Neural cell (in vitro differentiated cells): ENCODE measurements around the gene PKM. TPM values are rescaled to one million over a fixed set of nuclear protein-coding genes. Genes with fewer than 3 reads are reported as not detected.

Experiments used
- H2AFZ ChIP-seq: fragments of 200-600, 300-800 bp; sonication (generic), shearing (Covaris generic); 2 replicates; pipeline ENCODE4 v1.6.0; 2014; ENCODE audit warnings: low read depth, mild to moderate bottlenecking, antibody characterized with exemption, low read length, moderate library complexity
- H3F3A ChIP-seq: fragments of 200-600 bp; shearing (Covaris generic); 2 replicates; pipeline ENCODE4 v1.6.1; 2016; ENCODE audit warnings: mild to moderate bottlenecking, moderate library complexity, mixed read lengths, antibody characterized with exemption, low read length; ENCODE audit not compliant: insufficient read depth, poor library complexity, severe bottlenecking
- H3K27ac ChIP-seq: fragments of 200-600, 300-800 bp; sonication (generic), shearing (Covaris generic); 2 replicates; pipeline ENCODE4 v1.5.1; 2014; ENCODE audit warnings: mild to moderate bottlenecking, low read length, moderate library complexity
- H3K27me3 ChIP-seq: fragments of 300-800, 200-600 bp; sonication (generic), shearing (Covaris generic); 2 replicates; pipeline ENCODE4 v1.6.0; 2014; ENCODE audit warnings: mild to moderate bottlenecking, low read depth, low read length, moderate library complexity; ENCODE audit not compliant: insufficient read depth
- H3K36me3 ChIP-seq: fragments of 300-800, 200-600 bp; sonication (generic), shearing (Covaris generic); 2 replicates; pipeline ENCODE4 v1.5.1; 2014; ENCODE audit warnings: mild to moderate bottlenecking, antibody characterized with exemption, low read length, moderate library complexity; ENCODE audit not compliant: insufficient read depth
- H3K4me2 ChIP-seq: fragments of 300-800, 200-600 bp; sonication (generic), shearing (Covaris generic); 2 replicates; pipeline ENCODE4 v1.6.0; 2014; ENCODE audit warnings: mild to moderate bottlenecking, low read length
- H3K4me3 ChIP-seq: fragments of 300-800, 200-600 bp; sonication (generic), shearing (Covaris generic); 2 replicates; pipeline ENCODE4 v1.5.1; 2014; ENCODE audit warnings: mild to moderate bottlenecking, low read length, moderate library complexity
- H3K79me2 ChIP-seq: fragments of 200-600 bp; shearing (Covaris generic); replicated peaks from 2 replicates; pipeline ENCODE4 v1.6.0; 2014; ENCODE audit warnings: mild to moderate bottlenecking, low read length, moderate library complexity; ENCODE audit not compliant: insufficient read depth
- H3K9ac ChIP-seq: fragments of 300-800, 200-600 bp; sonication (generic), shearing (Covaris generic); 2 replicates; pipeline ENCODE4 v1.6.1; 2016; ENCODE audit warnings: mild to moderate bottlenecking, low read length, mixed read lengths
- H3K9me2 ChIP-seq: fragments of 200-600 bp; shearing (Covaris generic); 2 replicates; pipeline ENCODE4 v1.6.1; 2016; ENCODE audit warnings: mild to moderate bottlenecking, low read length, mixed read lengths; ENCODE audit not compliant: insufficient read depth
- H3K9me3 ChIP-seq: fragments of 200-600, 300-800 bp; sonication (generic), shearing (Covaris generic); 2 replicates; pipeline ENCODE4 v1.6.1; 2016; ENCODE audit warnings: mild to moderate bottlenecking, mixed run types, low read length, moderate library complexity, mixed read lengths
- H4K20me1 ChIP-seq: fragments of 200-600 bp; shearing (Covaris generic); 2 replicates; pipeline ENCODE4 v1.6.1; 2016; ENCODE audit warnings: mild to moderate bottlenecking, mixed run types; ENCODE audit not compliant: insufficient read depth
- CTCF ChIP-seq: fragments of 450-650 bp; IDR thresholded peaks from 2 replicates; pipeline ENCODE4 v1.5.1; 2014; ENCODE audit warnings: antibody characterized with exemption, mild to moderate bottlenecking, moderate library complexity; ENCODE audit not compliant: poor library complexity, severe bottlenecking
- EP300 ChIP-seq: fragments of 450-650 bp; conservative IDR thresholded peaks from 2 replicates; pipeline ENCODE4 v1.6.1; 2014; ENCODE audit warnings: antibody characterized with exemption, mild to moderate bottlenecking, moderate library complexity; ENCODE audit not compliant: poor library complexity, severe bottlenecking
- EZH2 ChIP-seq: fragments of 200-600, 300-800 bp; shearing (Covaris generic), sonication (generic); IDR thresholded peaks from 2 replicates; pipeline ENCODE4 v1.6.1; 2014; ENCODE audit warnings: antibody characterized with exemption, low read length, borderline replicate concordance, mild to moderate bottlenecking; ENCODE audit not compliant: insufficient read depth, poor library complexity, severe bottlenecking
- MXI1 ChIP-seq: fragments of 450-650 bp; conservative IDR thresholded peaks from 2 replicates; pipeline ENCODE4 v1.6.1; 2014; ENCODE audit warnings: antibody characterized with exemption, mild to moderate bottlenecking; ENCODE audit not compliant: poor library complexity, severe bottlenecking
- POLR2AphosphoS5 ChIP-seq: IDR thresholded peaks from 2 replicates; pipeline ENCODE4 v1.6.1; 2012
- RAD21 ChIP-seq: fragments of 450-650 bp; conservative IDR thresholded peaks from 2 replicates; pipeline ENCODE4 v1.6.1; 2014; ENCODE audit warnings: antibody characterized with exemption, mild to moderate bottlenecking, moderate library complexity
- REST ChIP-seq: IDR thresholded peaks from 2 replicates; pipeline ENCODE4 v1.6.1; 2012; ENCODE audit warnings: borderline replicate concordance
- SMC3 ChIP-seq: fragments of 450-650 bp; conservative IDR thresholded peaks from 2 replicates; pipeline ENCODE4 v1.6.1; 2014; ENCODE audit warnings: antibody characterized with exemption, mild to moderate bottlenecking, moderate library complexity; ENCODE audit not compliant: poor library complexity
- TAF1 ChIP-seq: IDR thresholded peaks from 2 replicates; pipeline ENCODE4 v1.6.1; 2012; ENCODE audit warnings: low read depth
- polyA plus RNA-seq: library from polyadenylated mRNA; depleted of rRNA; stranded (reverse); fragments of >200 nt; gene quantifications from 2 replicates; pipeline ENCODE4 v1.2.3, GENCODE V29; 2014

Gene PKM
- polyA plus RNA-seq, 1 donor from 2014 or later, result 361 TPM

- Histone ChIP-seq H3K4me3 (no peak overlapping the region), H3K9me3 (no peaks in the 10 kb centered on the region), H3K4me2 (no peak overlapping the region), H3K27me3 (no peaks in the 10 kb centered on the region), H2AFZ (no peak overlapping the region), H3F3A (no peaks in the 10 kb centered on the region), H4K20me1 (no peaks in the 10 kb centered on the region), H3K9ac (no peak overlapping the region), H3K9me2 (no peaks in the 10 kb centered on the region), H3K36me3 (no peaks in the 10 kb centered on the region), H3K27ac (no peak overlapping the region), H3K79me2 (no peaks in the 10 kb centered on the region)
- no peak for TF ChIP-seq EP300
- no peak for TF ChIP-seq MXI1
- no peak for TF ChIP-seq POLR2AphosphoS5
- TF ChIP-seq EZH2, result no peak
- TF ChIP-seq REST, result no peak
- TF ChIP-seq TAF1, result no peak
- no peak for TF ChIP-seq RAD21
- TF ChIP-seq CTCF, result no peak
- TF ChIP-seq SMC3, result no peak
These were observed 70.2 kb downstream of the PKM start for GRCh38 chr15:72160696-72161245.

- Histone ChIP-seq H3K4me2 (no peak overlapping the region), H3K36me3 (no peaks in the 10 kb centered on the region), H3K9ac (no peak overlapping the region), H3K4me3 (no peak overlapping the region), H3K27ac (no peak overlapping the region), H4K20me1 (no peaks in the 10 kb centered on the region), H3K79me2 (no peaks in the 10 kb centered on the region), H3K9me3 (no peaks in the 10 kb centered on the region), H3K27me3 (no peaks in the 10 kb centered on the region), H2AFZ (no peak overlapping the region), H3K9me2 (no peaks in the 10 kb centered on the region), H3F3A (no peaks in the 10 kb centered on the region)
- TF ChIP-seq SMC3 (no peak), MXI1 (no peak), TAF1 (no peak)
These were observed 74.1 kb downstream of the PKM start for GRCh38 chr15:72156928-72157327.
